Stimulated activated CD8-positive, alpha-beta memory T cell treated with anti-CD3 and anti-CD28 coated beads, Interleukin-15, amount 100 ng/mL, for 4 hours (primary cell): Measurements from ENCODE around the gene GSTM4.

Source experiments
- DNase-seq, 2 donors: peaks; one replicate each; pipeline ENCODE4 v3.0.0-alpha.2; 2020; ENCODE audit warnings: low read depth in 2 of 2

The GSTM4 gene

GRCh38 chr1:109624201-109625010 is 31.5 kb upstream of the GSTM4 start:
- DNase-seq = no peak

DNA sequence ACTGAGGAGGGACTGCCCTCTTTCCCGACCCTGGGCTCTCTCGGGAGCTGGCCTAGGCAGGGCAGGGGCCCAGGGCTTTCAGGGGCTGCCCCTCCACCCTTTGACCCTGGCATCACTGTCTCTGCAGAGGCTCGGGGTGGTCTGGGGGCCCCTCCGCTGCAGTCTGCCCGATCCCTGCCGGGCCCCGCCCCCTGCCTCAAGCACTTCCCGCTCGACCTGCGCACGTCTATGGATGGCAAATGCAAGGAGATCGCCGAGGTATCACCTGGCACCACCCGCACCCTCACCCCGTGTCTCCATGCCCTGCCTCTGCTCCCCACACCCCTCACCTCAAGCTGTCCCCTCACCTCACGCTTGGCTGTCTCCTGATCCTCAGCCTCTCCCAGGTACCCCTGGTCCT is 30.7 kb upstream of the GSTM4 start:
- DNase-seq = no peak

DNA sequence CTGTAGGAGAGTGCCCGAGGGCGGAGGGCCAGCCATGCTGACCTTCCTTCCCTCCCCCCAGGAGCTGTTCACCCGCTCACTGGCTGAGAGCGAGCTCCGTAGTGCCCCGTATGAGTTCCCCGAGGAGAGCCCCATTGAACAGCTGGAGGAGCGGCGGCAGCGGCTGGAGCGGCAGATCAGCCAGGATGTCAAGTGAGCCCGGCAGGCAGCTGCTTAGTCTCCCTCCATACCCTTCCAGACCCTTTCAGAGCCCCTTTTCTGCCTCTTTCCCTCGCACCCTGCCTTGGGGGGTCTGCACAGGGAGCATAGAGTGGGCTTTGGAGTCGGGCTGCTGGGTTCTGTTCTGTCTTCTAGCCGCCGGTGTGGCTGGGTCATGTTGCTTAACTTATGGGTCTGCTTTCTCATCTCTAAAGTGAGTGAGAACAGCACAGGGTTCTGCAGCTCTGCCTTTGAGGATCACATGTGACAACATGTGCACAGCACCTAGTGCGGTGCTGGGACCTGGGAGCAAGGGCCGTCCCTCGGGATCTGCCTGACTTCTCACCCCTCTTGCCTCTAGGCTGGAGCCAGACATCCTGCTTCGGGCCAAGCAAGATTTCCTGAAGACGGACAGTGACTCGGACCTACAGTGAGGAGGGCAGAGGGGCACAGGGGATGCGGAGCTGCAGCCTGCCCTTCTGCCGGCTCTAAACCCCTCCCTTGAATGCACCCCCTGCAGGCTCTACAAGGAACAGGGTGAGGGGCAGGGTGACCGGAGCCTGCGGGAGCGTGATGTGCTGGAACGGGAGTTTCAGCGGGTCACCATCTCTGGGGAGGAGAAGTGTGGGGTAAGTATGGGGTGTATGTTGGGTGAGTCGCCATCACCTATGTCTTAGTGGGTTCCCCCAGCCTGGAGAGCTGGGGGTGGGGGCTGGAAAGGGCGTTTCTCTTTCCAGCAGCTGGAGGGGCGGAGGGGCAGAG is 30.0 kb upstream of the GSTM4 start:
- DNase-seq = no peak

DNA sequence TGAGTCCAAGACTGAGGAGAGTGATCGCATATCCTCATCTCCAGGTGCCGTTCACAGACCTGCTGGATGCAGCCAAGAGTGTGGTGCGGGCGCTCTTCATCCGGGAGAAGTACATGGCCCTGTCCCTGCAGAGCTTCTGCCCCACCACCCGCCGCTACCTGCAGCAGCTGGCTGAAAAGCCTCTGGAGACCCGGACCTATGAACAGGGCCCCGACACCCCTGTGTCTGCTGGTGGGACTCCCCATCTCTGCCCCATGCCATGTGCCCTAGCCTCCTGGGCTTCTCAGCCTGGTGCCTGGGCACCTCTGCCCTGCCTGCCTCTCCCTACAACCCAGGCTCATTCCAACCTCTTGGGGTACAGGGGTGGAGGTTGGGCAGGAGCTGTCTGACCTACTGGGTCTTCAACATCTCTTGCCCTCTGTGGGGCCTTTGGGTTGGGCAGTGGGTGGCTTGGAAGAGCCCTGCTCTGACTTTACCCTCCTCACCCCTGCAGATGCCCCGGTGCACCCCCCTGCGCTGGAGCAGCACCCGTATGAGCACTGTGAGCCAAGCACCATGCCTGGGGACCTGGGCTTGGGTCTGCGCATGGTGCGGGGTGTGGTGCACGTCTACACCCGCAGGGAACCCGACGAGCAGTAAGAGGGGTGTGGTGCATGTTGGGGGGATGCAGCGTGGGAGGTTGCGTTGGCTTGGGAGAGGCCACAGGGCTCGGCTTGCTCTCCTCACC is 29.1 kb upstream of the GSTM4 start:
- DNase-seq = no peak

GRCh38 chr1:109627692-109628399 is 28.1 kb upstream of the GSTM4 start:
- no peak for DNase-seq

- no peak for DNase-seq
Measured at GRCh38 chr1:109628540-109629321, 27.2 kb upstream of the GSTM4 start.

- DNase-seq = no peak
Measured at GRCh38 chr1:109629372-109630030, 26.4 kb upstream of the GSTM4 start.

DNA sequence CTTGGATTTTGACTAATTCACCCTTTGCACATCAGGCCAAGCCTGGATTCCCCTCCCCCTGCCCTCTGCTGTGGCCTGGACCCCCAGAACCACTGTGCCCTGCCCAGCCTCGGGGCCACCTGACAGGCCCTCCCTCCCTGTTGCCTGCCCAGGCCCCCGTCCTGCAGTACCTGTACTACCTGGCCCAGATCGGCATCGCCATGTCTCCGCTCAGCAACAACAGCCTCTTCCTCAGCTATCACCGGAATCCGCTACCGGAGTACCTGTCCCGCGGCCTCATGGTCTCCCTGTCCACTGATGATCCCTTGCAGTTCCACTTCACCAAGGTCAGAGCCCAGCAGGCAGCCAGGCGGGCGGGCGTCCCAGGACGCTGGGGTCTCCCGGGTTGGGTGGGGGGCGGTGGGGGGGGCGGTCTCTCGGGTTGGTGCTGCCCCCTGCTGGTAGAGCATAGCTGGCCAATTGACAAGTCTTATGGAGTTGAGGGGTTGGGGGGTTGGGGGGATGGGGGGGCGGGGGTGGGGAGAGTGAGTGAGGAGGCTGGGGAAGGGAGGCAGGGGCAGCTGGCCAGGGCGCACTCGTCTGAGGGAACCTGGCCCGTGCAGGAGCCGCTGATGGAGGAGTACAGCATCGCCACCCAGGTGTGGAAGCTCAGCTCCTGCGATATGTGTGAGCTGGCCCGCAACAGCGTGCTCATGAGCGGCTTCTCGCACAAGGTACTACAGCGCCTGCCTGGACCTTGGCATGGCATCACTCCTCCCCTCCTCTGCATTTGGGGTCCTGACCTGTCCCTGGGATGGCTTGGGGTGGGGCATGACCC is 25.6 kb upstream of the GSTM4 start:
- no peak for DNase-seq

DNA sequence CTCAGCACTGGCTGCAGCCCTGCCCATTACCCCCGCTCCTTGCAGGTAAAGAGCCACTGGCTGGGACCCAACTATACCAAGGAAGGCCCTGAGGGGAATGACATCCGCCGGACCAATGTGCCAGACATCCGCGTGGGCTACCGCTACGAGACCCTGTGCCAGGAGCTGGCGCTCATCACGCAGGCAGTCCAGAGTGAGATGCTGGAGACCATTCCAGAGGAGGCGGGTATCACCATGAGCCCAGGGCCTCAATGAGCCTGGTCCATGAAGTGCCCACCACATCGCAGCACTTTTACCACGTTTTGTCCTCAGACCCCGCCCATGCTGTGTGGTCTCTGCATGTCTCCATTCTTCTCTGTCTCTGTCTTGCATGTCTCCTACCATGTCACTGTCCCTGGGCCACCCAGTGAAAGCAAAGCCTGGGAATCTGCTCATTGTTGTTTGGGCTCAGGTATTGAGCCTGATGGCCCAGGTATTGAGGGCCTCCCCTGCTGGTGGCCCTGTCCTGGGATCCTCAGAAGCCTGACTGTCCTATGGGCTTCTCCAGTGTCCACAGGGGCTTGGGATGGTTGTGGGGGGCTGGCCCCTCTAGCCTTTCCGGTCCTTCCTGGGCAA is 24.9 kb upstream of the GSTM4 start:
- DNase-seq = no peak

DNA sequence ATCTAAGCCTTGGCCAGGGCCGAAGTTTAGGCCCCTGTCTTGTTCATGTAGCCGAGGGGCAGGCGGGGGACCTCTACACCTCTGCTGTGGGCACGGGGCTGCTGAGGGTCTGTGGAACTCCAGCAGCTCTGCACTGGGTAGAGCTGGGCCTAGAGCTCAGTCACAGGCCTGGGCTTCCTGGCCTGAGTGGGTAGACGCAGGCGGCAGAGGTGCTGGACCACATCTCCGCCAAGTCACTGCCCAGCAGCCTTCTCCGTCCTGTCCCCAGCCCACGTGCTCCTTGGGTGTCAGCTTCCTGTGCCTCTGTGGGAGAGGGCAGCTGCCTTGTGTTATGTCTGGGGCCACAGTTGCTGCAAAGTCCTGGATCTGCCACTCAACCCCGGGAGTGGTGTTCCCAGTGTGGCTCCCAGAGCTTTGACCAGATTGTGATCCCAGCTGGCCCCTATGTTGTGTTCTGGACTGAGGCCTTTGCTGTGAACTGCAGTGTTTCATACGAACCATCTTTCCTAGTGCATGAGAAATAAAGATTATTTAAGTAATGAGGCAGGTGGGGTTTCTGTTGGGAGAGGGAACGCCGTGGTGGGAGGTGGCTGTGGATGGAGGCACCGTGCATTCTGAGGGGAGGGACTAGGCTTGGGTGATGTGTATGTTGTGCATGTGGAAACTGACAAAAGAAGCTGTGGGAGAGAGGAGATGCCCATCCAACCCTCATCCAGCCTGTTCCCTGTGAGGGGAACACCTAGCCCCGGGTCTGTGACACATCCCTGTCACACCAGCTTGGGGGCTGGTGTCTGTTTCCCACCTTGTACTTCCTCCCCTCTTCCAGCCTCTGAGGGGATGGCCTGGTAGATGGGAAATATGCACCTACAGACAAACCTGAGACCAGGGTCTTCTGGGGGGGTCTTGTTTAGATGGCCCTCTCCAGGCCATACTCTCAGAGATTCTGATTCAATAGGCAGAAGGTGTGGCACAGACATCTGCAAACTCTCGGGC is 24.1 kb upstream of the GSTM4 start:
- DNase-seq = no peak

GRCh38 chr1:109632671-109633346 is 23.1 kb upstream of the GSTM4 start:
- DNase-seq = no peak

DNA sequence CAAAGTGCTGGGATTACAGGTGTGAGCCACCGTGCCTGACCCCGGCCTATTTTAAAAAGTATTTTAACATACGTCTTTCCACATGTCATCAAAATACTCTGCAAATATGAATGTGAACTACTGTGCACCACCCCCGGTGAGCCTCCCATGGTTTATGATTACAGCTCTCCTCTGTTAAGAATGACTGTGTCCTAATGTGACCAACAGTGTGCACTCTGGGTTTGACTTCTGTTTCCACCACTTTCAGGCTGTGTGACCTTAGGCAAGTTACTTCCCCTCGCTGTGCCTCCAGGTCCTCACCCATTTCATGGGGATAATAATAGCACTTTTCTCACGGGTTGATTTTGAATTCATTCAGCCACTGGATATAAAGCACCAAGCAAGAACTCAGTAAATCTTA is 21.6 kb upstream of the GSTM4 start:
- no peak for DNase-seq

- no peak for DNase-seq
Measured at GRCh38 chr1:109634771-109635750, 20.8 kb upstream of the GSTM4 start.

GRCh38 chr1:109635862-109636200 is 20.1 kb upstream of the GSTM4 start:
- DNase-seq = no peak

- no peak for DNase-seq
Measured at GRCh38 chr1:109636201-109636952, 19.5 kb upstream of the GSTM4 start.
